ACC112 (cell line): Measurements from ENCODE around the gene TRMT61A.

Source experiments
- H2AFZ ChIP-seq: fragments of 200-600 bp; sonication (generic); one replicate; pipeline ENCODE4 v1.6.0; 2017; ENCODE audit warnings: antibody characterized with exemption, low read length; ENCODE audit not compliant: unreplicated experiment
- H3K27ac ChIP-seq: fragments of 200-600 bp; sonication (generic); 2 replicates; pipeline ENCODE4 v1.5.1; 2014; ENCODE audit warnings: low read depth, mild to moderate bottlenecking, antibody characterized with exemption, low read length, moderate library complexity
- H3K27me3 ChIP-seq: fragments of 200-600 bp; sonication (generic); 2 replicates; pipeline ENCODE4 v1.6.1; 2014; ENCODE audit warnings: mild to moderate bottlenecking, antibody characterized with exemption, low read length, moderate library complexity, mixed read lengths; ENCODE audit not compliant: insufficient read depth
- H3K36me3 ChIP-seq: fragments of 200-600 bp; sonication (generic); 2 replicates; pipeline ENCODE4 v1.6.1; 2016; ENCODE audit warnings: mild to moderate bottlenecking, antibody characterized with exemption, low read length, moderate library complexity, mixed read lengths; ENCODE audit not compliant: insufficient read depth
- H3K4me1 ChIP-seq: fragments of 200-600 bp; sonication (generic); one replicate; pipeline ENCODE4 v1.6.1; 2016; ENCODE audit warnings: low read length, mixed read lengths; ENCODE audit not compliant: insufficient read depth, unreplicated experiment, control insufficient read depth
- H3K4me3 ChIP-seq: fragments of 200-600 bp; sonication (generic); 2 replicates; pipeline ENCODE4 v1.5.1; 2014; ENCODE audit warnings: mild to moderate bottlenecking, low read depth, low read length
- H3K79me2 ChIP-seq: fragments of 200-600 bp; sonication (generic); one replicate; pipeline ENCODE4 v1.6.0; 2016; ENCODE audit warnings: low read length; ENCODE audit not compliant: control insufficient read depth, unreplicated experiment, insufficient read depth

Gene TRMT61A

DNA sequence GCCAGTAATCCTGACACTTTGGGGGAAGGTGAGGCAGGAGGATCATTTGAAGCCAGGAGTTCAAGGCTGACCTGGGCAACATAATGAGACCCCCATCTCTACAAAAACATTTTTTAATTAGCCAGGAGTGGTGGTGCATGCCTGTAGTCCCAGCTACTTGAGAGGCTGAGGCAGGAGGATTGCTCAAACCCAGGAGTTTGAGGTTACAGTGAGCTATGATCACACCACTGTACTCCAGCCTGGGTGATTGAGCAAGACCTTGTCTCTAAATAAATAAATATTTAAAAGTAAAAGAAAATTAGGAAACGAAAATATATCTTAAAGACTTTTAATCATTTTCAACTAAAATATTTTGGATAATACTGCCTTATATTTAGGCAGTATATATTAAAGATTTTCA, 32.2 kb upstream of the TRMT61A start:
- Histone ChIP-seq H3K79me2 (peaks cover 9% of the 10 kb centered on the region), H3K4me3 (no peak overlapping the region), H3K36me3 (peaks cover 17% of the 10 kb centered on the region), H3K4me1 (no peaks in the 10 kb centered on the region), H3K27ac (peak overlapping the region; percentile 7; the same call in 1 of the 2 replicates), H3K27me3 (no peaks in the 10 kb centered on the region), H2AFZ (no peak overlapping the region)

DNA sequence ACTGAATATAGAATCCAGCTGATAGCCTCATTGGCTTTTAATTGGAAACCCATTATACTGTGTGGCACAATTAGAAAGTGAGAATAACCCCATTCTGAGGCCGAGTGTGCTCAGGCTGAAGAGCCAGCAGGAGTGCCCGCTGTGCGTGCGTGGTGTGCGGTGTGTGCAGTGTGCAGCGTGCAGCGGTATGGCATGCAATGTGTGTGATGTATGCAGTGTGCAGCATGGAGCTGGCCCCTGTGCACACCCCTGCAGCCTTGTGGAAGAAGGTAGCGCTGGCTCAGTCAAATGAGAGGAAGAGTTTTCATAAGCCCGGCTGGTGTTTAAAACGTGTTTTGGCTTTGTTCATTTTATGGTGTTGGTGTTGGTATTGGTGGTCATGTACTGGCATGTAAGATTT, 29.3 kb upstream of the TRMT61A start:
- no peaks in the 10 kb centered on the region for H3K27me3 ChIP-seq
- H3K79me2 ChIP-seq: peaks cover 9% of the 10 kb centered on the region
- H3K27ac ChIP-seq: no peak overlapping the region
- peaks cover 36% of the 10 kb centered on the region for H3K36me3 ChIP-seq
- H3K4me3 ChIP-seq: no peak overlapping the region
- no peaks in the 10 kb centered on the region for H3K4me1 ChIP-seq
- no peak overlapping the region for H2AFZ ChIP-seq

DNA sequence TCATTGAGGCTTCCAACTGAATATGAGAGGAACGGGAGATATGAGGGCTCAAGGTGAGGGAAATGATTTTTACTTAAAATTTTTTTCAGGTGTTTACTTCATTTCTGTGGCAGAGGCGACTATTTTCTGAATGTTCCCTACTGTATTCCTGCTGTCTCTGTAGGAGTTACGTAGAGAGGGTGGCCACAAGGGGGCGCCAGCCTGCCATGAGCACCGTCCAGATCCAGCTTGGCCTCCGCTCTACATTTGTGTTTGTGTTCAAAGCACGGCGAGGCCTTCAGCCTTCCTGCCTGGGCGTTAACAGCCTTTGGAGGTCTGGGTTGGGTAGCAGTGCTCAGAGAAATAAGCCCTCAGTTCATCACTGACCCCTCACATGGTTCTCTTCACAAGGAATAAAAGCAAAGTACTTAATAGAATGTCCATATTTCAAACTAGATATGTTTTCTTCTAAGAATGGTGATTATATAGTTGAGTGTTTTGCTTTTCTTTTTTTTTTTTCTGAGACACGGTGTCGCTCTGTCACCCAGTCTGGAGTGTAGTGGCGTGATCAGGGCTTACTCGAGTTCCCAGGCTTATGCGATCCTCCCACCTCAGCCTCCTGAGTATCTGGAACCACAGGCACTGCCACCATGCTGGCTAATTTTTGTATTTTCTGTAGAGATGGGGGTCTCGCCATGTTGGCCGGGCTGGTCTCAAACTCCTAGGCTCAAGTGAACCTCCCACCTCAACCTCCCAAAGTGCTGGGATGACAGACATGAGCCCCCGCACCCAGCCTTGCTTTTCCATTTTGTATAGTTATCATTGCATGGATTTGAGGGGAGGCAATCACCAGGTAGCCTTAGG, 28.6 kb upstream of the TRMT61A start:
- Histone ChIP-seq H3K27me3 (no peaks in the 10 kb centered on the region), H3K27ac (0 out of 2 replicates have a peak overlapping the region, but pooled peaks have one; percentile 8), H2AFZ (no peak overlapping the region), H3K4me1 (no peaks in the 10 kb centered on the region), H3K79me2 (peaks cover 9% of the 10 kb centered on the region), H3K4me3 (no peak overlapping the region), H3K36me3 (peaks cover 42% of the 10 kb centered on the region)

GRCh38 chr14:103501041-103501870, 27.7 kb upstream of the TRMT61A start:
- Histone ChIP-seq H3K27ac (no peak overlapping the region), H3K79me2 (peaks cover 9% of the 10 kb centered on the region), H3K4me1 (no peaks in the 10 kb centered on the region), H3K36me3 (peaks cover 38% of the 10 kb centered on the region), H2AFZ (no peak overlapping the region), H3K4me3 (no peak overlapping the region), H3K27me3 (no peaks in the 10 kb centered on the region)

DNA sequence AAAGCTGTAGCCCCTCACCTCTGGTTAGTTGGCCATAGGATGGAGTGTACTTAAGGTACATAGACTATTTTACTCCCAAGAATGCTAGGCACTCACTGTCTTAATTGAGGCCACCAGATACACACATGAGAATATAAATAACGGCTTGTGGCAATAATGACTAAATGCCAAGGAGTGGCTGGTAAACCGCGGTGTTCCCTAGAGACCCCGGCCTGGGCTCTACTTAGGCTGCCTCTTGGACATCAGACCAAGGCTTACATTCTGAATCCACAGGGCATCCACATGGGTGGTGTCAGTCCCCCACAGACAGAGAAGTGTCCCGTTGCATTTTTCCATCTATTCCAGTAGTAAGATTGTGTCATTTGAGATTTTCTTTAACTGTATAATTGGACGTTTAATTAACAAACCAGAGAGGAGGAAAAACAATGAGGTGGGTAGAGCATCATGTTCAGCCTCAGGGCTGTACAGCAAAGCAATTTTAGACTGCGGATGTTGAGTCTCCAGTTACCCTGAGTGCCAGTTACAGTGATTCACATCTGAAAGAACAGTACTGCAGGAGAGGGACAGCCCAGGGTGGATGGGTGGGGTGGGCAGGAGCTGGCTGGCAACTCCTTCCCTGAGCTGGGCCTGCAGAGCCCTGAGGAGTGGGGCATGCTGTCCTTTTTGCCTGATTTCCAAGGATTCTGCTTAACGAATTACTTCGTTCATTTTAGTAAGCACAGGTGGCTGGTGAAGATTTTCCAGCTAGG, 26.9 kb upstream of the TRMT61A start:
- H3K79me2 ChIP-seq: peaks cover 9% of the 10 kb centered on the region
- no peak overlapping the region for H3K4me3 ChIP-seq
- H2AFZ ChIP-seq: no peak overlapping the region
- no peaks in the 10 kb centered on the region for H3K4me1 ChIP-seq
- peaks cover 38% of the 10 kb centered on the region for H3K36me3 ChIP-seq
- H3K27ac ChIP-seq: no peak overlapping the region
- no peaks in the 10 kb centered on the region for H3K27me3 ChIP-seq

- H3K4me3 ChIP-seq: no peak overlapping the region
- no peak overlapping the region for H3K27ac ChIP-seq
- peaks cover 41% of the 10 kb centered on the region for H3K36me3 ChIP-seq
- no peaks in the 10 kb centered on the region for H3K27me3 ChIP-seq
- no peaks in the 10 kb centered on the region for H3K4me1 ChIP-seq
- H2AFZ ChIP-seq: no peak overlapping the region
- H3K79me2 ChIP-seq: peaks cover 9% of the 10 kb centered on the region
These were observed 26.1 kb upstream of the TRMT61A start for GRCh38 chr14:103502877-103503276.

DNA sequence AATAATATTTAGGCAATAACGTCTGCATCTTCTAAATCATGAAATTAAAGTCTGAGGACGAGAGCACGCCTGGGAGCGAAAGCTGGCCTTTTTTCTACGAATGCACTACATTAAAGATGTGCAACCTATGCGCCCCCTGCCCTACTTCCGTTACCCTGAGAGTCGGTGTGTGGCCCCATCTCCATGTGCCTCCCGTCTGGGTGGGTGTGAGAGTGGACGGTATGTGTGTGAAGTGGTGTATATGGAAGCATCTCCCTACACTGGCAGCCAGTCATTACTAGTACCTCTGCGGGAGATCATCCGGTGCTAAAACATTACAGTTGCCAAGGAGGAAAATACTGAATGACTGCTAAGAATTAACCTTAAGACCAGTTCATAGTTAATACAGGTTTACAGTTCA, 25.7 kb upstream of the TRMT61A start:
- peaks cover 42% of the 10 kb centered on the region for H3K36me3 ChIP-seq
- H3K27me3 ChIP-seq: no peaks in the 10 kb centered on the region
- H3K4me3 ChIP-seq: no peak overlapping the region
- no peak overlapping the region for H2AFZ ChIP-seq
- peaks cover 9% of the 10 kb centered on the region for H3K79me2 ChIP-seq
- H3K27ac ChIP-seq: no peak overlapping the region
- H3K4me1 ChIP-seq: no peaks in the 10 kb centered on the region

DNA sequence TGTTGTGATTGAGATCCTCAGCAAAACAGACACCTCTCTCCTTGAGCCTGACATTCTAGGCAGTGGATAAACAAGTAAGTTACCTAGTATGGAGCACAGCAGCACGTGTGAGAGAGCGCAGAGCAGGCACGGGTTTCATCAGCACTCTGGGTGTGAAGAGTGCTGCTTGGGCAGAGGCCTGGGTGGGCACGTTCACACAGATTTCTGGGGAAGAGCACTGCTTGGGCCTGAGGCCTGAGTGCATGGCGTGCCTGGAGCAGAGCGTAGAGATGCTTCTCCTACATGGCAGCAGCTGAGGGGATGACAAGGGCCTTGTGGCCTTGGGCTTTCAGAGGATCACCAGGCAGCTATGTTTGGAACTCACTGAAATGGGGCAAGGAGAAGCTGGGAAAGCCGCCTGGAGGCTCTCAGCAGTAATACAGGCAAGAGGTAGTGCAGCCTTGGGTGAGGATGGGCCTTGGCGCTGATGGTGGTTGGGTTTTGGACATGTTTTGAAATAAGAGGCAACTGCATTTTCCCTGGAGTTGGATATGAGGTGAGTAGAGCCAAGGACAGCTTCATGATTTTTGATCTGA, 23.9 kb upstream of the TRMT61A start:
- Histone ChIP-seq H3K4me3 (no peak overlapping the region), H3K79me2 (peaks cover 9% of the 10 kb centered on the region), H3K27ac (no peak overlapping the region), H2AFZ (no peak overlapping the region), H3K27me3 (no peaks in the 10 kb centered on the region), H3K36me3 (peaks cover 42% of the 10 kb centered on the region; the same call in 1 of the 2 replicates), H3K4me1 (no peaks in the 10 kb centered on the region)

DNA sequence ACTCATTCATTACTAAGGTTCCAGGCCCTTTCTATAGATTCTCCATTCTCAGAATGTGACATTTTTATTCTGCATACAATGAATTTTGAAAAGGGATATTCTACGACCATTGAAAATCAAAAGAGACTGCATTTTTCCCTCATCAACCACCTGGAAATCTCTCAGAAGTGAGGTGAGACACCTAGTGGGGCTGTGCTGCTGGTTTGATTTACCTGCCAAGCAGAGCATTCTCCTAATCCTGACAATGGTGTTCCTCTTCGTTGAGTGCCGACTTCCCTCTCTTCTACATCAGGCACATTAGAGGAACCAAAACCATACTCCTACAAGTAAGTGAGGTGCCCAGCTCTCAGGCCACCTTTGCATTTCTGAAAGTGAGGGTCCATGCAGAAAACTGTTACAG, 21.2 kb upstream of the TRMT61A start:
- H3K27me3 ChIP-seq: no peaks in the 10 kb centered on the region
- peaks cover 25% of the 10 kb centered on the region; the same call in 1 of the 2 replicates for H3K36me3 ChIP-seq
- H3K79me2 ChIP-seq: no peaks in the 10 kb centered on the region
- no peaks in the 10 kb centered on the region for H3K4me1 ChIP-seq
- no peak overlapping the region for H3K4me3 ChIP-seq
- no peak overlapping the region for H3K27ac ChIP-seq
- no peak overlapping the region for H2AFZ ChIP-seq
